Mesenchymal stem cell (in vitro differentiated cells and primary cell): ENCODE data around the gene TENT4B.
A peak's percentile ranks its signal among the peaks of the same experiment; 100 is the strongest.

Experiments used
- DNase-seq: peaks from one replicate; pipeline ENCODE4 v3.0.0-alpha.2; 2013
- H2AFZ ChIP-seq: one replicate; pipeline ENCODE4 v1.6.1; 2013; ENCODE audit warnings: low read depth, mild to moderate bottlenecking, control low read depth, inconsistent platforms, low read length, moderate library complexity
- H2AK5ac ChIP-seq: 2 replicates; pipeline ENCODE4 v1.6.1; 2013; ENCODE audit warnings: low read length, moderate library complexity, mild to moderate bottlenecking, inconsistent platforms; ENCODE audit not compliant: severe bottlenecking
- H2BK120ac ChIP-seq: one replicate; pipeline ENCODE4 v1.6.1; 2013; ENCODE audit warnings: low read depth, mild to moderate bottlenecking, inconsistent platforms, low read length, moderate library complexity
- H2BK12ac ChIP-seq, 2 experiments: one replicate each; pipeline ENCODE4 v1.6.1; 2013; ENCODE audit warnings: inconsistent platforms in 2 of 2, low read length in 2 of 2, mild to moderate bottlenecking in 2 of 2, moderate library complexity in 2 of 2, control low read depth in 1 of 2
- H2BK15ac ChIP-seq: one replicate; pipeline ENCODE4 v1.6.1; 2013; ENCODE audit warnings: mild to moderate bottlenecking, low read depth, inconsistent platforms; ENCODE audit not compliant: poor library complexity, severe bottlenecking
- H2BK5ac ChIP-seq: 2 replicates; pipeline ENCODE4 v1.6.1; 2013; ENCODE audit warnings: low read depth, mild to moderate bottlenecking, low read length, control low read depth, inconsistent platforms; ENCODE audit not compliant: poor library complexity, severe bottlenecking
- H3K14ac ChIP-seq, 2 experiments: one replicate each; pipeline ENCODE4 v1.6.1; 2013; ENCODE audit warnings: inconsistent platforms in 2 of 2, low read length in 2 of 2, control low read depth in 1 of 2, mild to moderate bottlenecking in 1 of 2, moderate library complexity in 1 of 2
- H3K18ac ChIP-seq, 2 experiments: one replicate each; pipeline ENCODE4 v1.6.1; 2013; ENCODE audit warnings: inconsistent platforms in 2 of 2, low read length in 2 of 2, control low read depth in 1 of 2, low read depth in 1 of 2, mild to moderate bottlenecking in 1 of 2
- H3K23ac ChIP-seq, 2 experiments: one replicate each; pipeline ENCODE4 v1.6.1; 2013; ENCODE audit warnings: inconsistent platforms in 2 of 2, low read length in 2 of 2, mild to moderate bottlenecking in 2 of 2, moderate library complexity in 2 of 2, control low read depth in 1 of 2
- H3K27ac ChIP-seq: 2 replicates; pipeline ENCODE4 v1.5.1; 2013; ENCODE audit warnings: mild to moderate bottlenecking, moderate library complexity, low read length, control low read depth, inconsistent platforms; ENCODE audit not compliant: poor library complexity, severe bottlenecking
- H3K27me3 ChIP-seq, 2 experiments: 2 replicates each; pipeline versions ENCODE4 v1.6.1 to v1.7.0; 2013; ENCODE audit warnings: low read length in 2 of 2, mild to moderate bottlenecking in 2 of 2, moderate library complexity in 2 of 2, control low read depth in 1 of 2, inconsistent platforms in 1 of 2; ENCODE audit not compliant: control insufficient read depth in 1 of 2, insufficient read depth in 1 of 2
- H3K36me3 ChIP-seq, 2 experiments: 2 replicates each; pipeline versions ENCODE4 v1.6.1 to v1.7.0; 2013; ENCODE audit warnings: low read length in 2 of 2, control low read depth in 1 of 2, inconsistent platforms in 1 of 2, low read depth in 1 of 2, mild to moderate bottlenecking in 1 of 2; ENCODE audit not compliant: insufficient read depth in 2 of 2, control insufficient read depth in 1 of 2
- H3K4ac ChIP-seq, 2 experiments: one replicate each; pipeline ENCODE4 v1.6.1; 2013; ENCODE audit warnings: inconsistent platforms in 2 of 2, low read length in 2 of 2, mild to moderate bottlenecking in 2 of 2, moderate library complexity in 2 of 2, control low read depth in 1 of 2, low read depth in 1 of 2
- H3K4me1 ChIP-seq: 2 replicates; pipeline ENCODE4 v1.6.1; 2013; ENCODE audit warnings: low read depth, low read length, control low read depth; ENCODE audit not compliant: control insufficient read depth, insufficient read depth
- H3K4me2 ChIP-seq: 2 replicates; pipeline ENCODE4 v1.6.1; 2013; ENCODE audit warnings: low read length, mild to moderate bottlenecking, inconsistent platforms; ENCODE audit not compliant: poor library complexity, severe bottlenecking
- H3K4me3 ChIP-seq, 2 experiments: 2 replicates each; pipeline versions ENCODE4 v1.5.1 to v1.7.0; 2013; ENCODE audit warnings: low read length in 2 of 2, mild to moderate bottlenecking in 2 of 2, control low read depth in 1 of 2, low read depth in 1 of 2; ENCODE audit not compliant: insufficient read depth in 1 of 2
- H3K79me1 ChIP-seq: replicated peaks from 2 replicates; pipeline ENCODE4 v1.6.1; 2013; ENCODE audit warnings: mild to moderate bottlenecking, control low read depth, low read length, inconsistent platforms; ENCODE audit not compliant: poor library complexity, severe bottlenecking
- H3K9ac ChIP-seq: 2 replicates; pipeline ENCODE4 v1.7.0; 2013; ENCODE audit warnings: mild to moderate bottlenecking, low read length, moderate library complexity
- H3K9me3 ChIP-seq: 2 replicates; pipeline ENCODE4 v1.7.0; 2013; ENCODE audit warnings: mild to moderate bottlenecking, low read length; ENCODE audit not compliant: control insufficient read depth
- H4K8ac ChIP-seq: one replicate; pipeline ENCODE4 v1.6.1; 2013; ENCODE audit warnings: inconsistent platforms, mild to moderate bottlenecking, low read length, moderate library complexity
- H4K91ac ChIP-seq: one replicate; pipeline ENCODE4 v1.6.1; 2013; ENCODE audit warnings: mild to moderate bottlenecking, low read length, inconsistent platforms
- WGBS: methylation state at CpG from one replicate; pipeline ENCODE4 v1.1.7; 2013; ENCODE audit warnings: mixed read lengths; 5-methylcytosine and 5-hydroxymethylcytosine counted together

TENT4B gene

GRCh38 chr16:50256604-50257003 lies 103.5 kb downstream of the TENT4B start:
- H3K9ac ChIP-seq: no peak overlapping the region
- H2BK5ac ChIP-seq: no peak overlapping the region
- no peak overlapping the region for H2AFZ ChIP-seq
- H3K18ac ChIP-seq: no peak overlapping the region
- H2BK12ac ChIP-seq: no peak overlapping the region
- no peak overlapping the region for H2AK5ac ChIP-seq
- H3K4me2 ChIP-seq: no peak overlapping the region
- no peaks in the 10 kb centered on the region for H3K79me1 ChIP-seq
- H3K27ac ChIP-seq: no peak overlapping the region
- H3K4me1 ChIP-seq: peaks cover 19% of the 10 kb centered on the region
- no peak overlapping the region for H3K14ac ChIP-seq
- no peaks in the 10 kb centered on the region for H3K36me3 ChIP-seq
- H3K23ac ChIP-seq: no peak overlapping the region
- no peak overlapping the region for H4K8ac ChIP-seq
- no peak for DNase-seq
- no peak overlapping the region for H3K4me3 ChIP-seq
- no peaks in the 10 kb centered on the region for H3K27me3 ChIP-seq
- 100% methylated on average over 1 of the region's 1 CpG for WGBS
- no peak overlapping the region for H2BK15ac ChIP-seq
- no peaks in the 10 kb centered on the region for H3K9me3 ChIP-seq
- no peak overlapping the region for H3K4ac ChIP-seq
- H4K91ac ChIP-seq: no peak overlapping the region
- H2BK120ac ChIP-seq: no peak overlapping the region

- no peak for DNase-seq
- H3K79me1 ChIP-seq: no peaks in the 10 kb centered on the region
- H3K4me2 ChIP-seq: no peak overlapping the region
- H3K27me3 ChIP-seq: no peaks in the 10 kb centered on the region
- peaks cover 11% of the 10 kb centered on the region for H3K4me1 ChIP-seq
- no peaks in the 10 kb centered on the region for H3K9me3 ChIP-seq
- no peak overlapping the region for H4K91ac ChIP-seq
- H2BK15ac ChIP-seq: no peak overlapping the region
- H3K36me3 ChIP-seq: no peaks in the 10 kb centered on the region
- no peak overlapping the region for H2BK12ac ChIP-seq
- no peak overlapping the region for H3K4ac ChIP-seq
- no peak overlapping the region for H4K8ac ChIP-seq
- H2BK120ac ChIP-seq: no peak overlapping the region
- no peak overlapping the region for H3K27ac ChIP-seq
- no peak overlapping the region for H3K4me3 ChIP-seq
- no peak overlapping the region for H3K18ac ChIP-seq
- H3K9ac ChIP-seq: no peak overlapping the region
- H2AFZ ChIP-seq: no peak overlapping the region
- H3K14ac ChIP-seq: no peak overlapping the region
- 98% methylated on average over 9 of the region's 9 CpGs for WGBS
- H2AK5ac ChIP-seq: no peak overlapping the region
- no peak overlapping the region for H3K23ac ChIP-seq
- H2BK5ac ChIP-seq: no peak overlapping the region
Measured at GRCh38 chr16:50257876-50258275, 104.8 kb downstream of the TENT4B start.

GRCh38 chr16:50259334-50260205 lies 106.5 kb downstream of the TENT4B start:
- Histone ChIP-seq H3K36me3 (no peaks in the 10 kb centered on the region), H2AFZ (no peak overlapping the region), H3K4ac (no peak overlapping the region), H3K79me1 (no peaks in the 10 kb centered on the region), H2BK15ac (no peak overlapping the region), H3K27me3 (no peaks in the 10 kb centered on the region), H3K14ac (no peak overlapping the region), H2BK120ac (no peak overlapping the region), H2AK5ac (no peak overlapping the region), H2BK12ac (no peak overlapping the region), H3K18ac (no peak overlapping the region), H3K4me1 (peaks cover 11% of the 10 kb centered on the region), H3K9ac (peak overlapping the region; percentile 63), H4K8ac (peak overlapping the region; percentile 45), H4K91ac (no peak overlapping the region), H3K4me2 (peak overlapping the region; percentile 7), H2BK5ac (no peak overlapping the region), H3K23ac (no peak overlapping the region), H3K4me3 (peak overlapping the region in 1 of 2 experiments; percentile 58), H3K27ac (no peak overlapping the region), H3K9me3 (no peaks in the 10 kb centered on the region)
- WGBS: 66% methylated on average over 23 of the region's 23 CpGs
- peak; percentile 24 for DNase-seq

GRCh38 chr16:50260206-50261159 lies 107.4 kb downstream of the TENT4B start:
- 97% methylated on average over 9 of the region's 9 CpGs for WGBS
- H2BK15ac ChIP-seq: no peak overlapping the region
- no peaks in the 10 kb centered on the region for H3K36me3 ChIP-seq
- H3K27ac ChIP-seq: no peak overlapping the region
- no peak overlapping the region for H3K18ac ChIP-seq
- no peak overlapping the region for H4K8ac ChIP-seq
- H3K14ac ChIP-seq: no peak overlapping the region
- H2BK120ac ChIP-seq: no peak overlapping the region
- H3K4me1 ChIP-seq: peaks cover 15% of the 10 kb centered on the region
- H2BK12ac ChIP-seq: no peak overlapping the region
- H3K27me3 ChIP-seq: no peaks in the 10 kb centered on the region
- no peak overlapping the region for H3K23ac ChIP-seq
- no peak for DNase-seq
- H3K4me3 ChIP-seq: no peak overlapping the region
- no peaks in the 10 kb centered on the region for H3K9me3 ChIP-seq
- H2BK5ac ChIP-seq: no peak overlapping the region
- H3K4me2 ChIP-seq: no peak overlapping the region
- no peak overlapping the region for H2AFZ ChIP-seq
- H4K91ac ChIP-seq: no peak overlapping the region
- no peak overlapping the region for H2AK5ac ChIP-seq
- no peaks in the 10 kb centered on the region for H3K79me1 ChIP-seq
- H3K9ac ChIP-seq: no peak overlapping the region
- no peak overlapping the region for H3K4ac ChIP-seq
